NCI-H748 (cell line): Measurements from ENCODE around the gene CDH4.

Experiments
- DNase-seq: peaks from one replicate; lab custom pipeline; 2025; ENCODE audit not compliant: unreplicated experiment; lab: John Stamatoyannopoulos, UW

CDH4 gene

DNA sequence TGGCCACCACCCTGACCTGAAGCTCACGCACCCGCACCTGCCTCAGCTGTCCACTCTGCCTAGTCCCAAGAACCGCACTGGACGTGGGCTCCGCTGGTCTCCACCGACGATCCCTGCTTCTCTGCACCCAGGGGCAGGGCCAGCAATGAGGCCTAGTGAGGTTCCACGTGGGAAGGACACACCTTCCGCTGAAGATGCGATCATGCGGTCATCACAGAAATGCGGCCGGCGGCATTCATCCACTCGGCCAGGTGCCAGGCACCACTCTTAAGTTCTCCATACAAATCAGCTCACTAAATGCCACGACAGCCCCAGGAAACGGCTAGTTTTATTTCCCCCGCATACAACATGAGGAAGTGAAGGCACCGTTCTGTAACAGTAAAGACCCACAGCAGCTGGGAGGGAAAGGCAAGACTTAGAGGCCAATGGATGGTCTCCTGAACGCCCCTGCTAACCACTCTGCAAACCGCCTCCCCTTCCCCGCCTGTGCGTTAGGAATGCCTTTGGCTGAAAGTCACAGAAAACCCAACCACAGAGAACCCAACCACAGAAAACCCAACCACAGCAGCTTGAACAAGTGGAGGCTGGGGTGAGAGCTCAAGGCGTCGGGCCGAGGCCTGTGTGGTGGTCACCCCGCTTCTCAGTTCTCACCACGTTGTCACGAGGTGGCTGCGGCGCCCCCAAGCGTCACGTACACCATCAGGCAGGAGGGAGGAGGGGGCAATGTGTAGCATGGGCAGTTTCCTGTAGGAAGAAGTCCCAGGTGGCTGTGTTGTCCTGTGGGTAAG lies 609.2 kb downstream of the CDH4 start:
- DNase-seq, result no peak

DNA sequence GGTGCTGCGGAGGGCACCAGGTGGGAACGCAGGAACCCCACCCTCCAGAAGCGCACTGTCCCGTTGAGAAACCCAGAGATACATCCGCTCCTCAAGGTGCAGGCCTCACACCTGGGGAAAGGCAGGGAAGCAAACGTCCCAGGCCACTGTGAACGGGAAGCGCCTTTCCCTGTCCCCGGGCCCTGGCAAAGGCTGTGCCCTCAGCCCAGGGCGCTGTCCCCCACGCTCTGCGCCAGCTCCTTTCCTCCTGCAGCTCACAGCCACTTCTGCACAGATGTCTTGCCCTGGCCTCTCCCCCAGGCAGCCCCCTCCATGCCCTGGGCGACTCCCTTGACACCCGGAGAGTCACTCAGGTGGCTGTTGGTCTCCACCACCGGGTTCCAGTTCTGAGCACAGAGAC lies 609.8 kb downstream of the CDH4 start:
- no peak for DNase-seq

GRCh38 chr20:61862881-61863280 lies 610.8 kb downstream of the CDH4 start:
- no peak for DNase-seq

DNA sequence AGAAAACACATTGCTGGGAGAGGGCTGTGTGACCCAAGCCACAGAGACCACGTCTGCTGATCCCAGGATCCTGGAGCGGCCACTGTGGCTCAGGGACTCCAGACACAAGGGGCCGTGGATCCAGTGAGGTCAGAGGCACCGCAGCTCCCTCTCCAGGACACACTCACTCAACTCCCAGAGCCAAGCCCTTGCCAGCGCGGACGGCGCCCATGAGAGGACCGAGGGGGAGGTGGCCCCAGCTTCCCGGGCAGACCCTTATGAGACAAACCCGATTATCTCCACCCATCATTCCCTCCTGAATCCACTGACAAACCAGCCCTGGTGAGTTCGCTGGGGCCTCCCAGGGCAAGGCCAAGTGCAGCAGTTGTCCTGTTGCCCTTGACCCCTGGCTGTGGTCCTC lies 612.4 kb downstream of the CDH4 start:
- no peak for DNase-seq

GRCh38 chr20:61865353-61865752 lies 613.3 kb downstream of the CDH4 start:
- no peak for DNase-seq

- no peak for DNase-seq
Observed at GRCh38 chr20:61866165-61866564, 614.1 kb downstream of the CDH4 start.

- DNase-seq, result no peak
Observed at GRCh38 chr20:61868006-61868405, 615.9 kb downstream of the CDH4 start.

GRCh38 chr20:61868466-61869090 lies 616.5 kb downstream of the CDH4 start:
- no peak for DNase-seq

- no peak for DNase-seq
Observed at GRCh38 chr20:61869750-61870507, 617.9 kb downstream of the CDH4 start.

DNA sequence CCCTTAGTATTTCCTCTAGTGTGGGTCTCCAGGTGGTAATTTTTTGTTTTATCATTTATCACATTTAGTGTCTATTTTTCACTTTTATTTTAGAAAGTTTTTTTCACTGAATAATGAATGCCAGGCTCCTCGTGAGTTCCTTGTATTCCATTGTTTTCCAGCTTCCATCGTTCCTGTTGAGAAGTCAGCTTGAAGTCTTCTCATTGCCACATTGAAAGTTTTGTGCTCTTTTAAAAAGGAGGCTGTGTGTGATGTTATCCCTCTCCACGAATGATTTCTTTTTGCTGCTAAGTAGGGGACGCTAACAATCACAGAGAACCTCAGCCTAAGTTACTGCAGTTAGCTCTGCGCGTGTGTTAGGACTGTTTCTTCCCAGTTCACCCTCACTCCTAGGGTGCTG lies 619.1 kb downstream of the CDH4 start:
- DNase-seq, result no peak

DNA sequence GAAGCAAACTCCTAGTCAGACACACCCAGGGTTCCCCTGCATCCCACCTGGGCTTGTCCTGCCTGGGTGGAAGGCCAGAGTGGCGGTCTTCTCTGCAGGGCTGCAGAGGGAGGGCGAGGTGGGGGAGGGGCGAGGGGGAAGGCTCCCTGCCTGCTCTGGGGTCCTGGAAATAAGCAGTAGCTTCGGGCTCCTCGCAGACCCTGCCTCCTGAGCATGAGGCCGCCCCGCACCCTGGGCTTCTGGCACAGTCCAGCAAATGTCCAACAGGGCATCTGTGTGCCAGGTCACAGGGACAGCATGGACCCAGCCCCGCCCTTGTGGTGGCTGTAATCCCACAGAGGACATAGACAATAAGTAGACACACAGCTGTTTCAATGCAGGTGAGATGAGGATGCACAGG lies 619.9 kb downstream of the CDH4 start:
- no peak for DNase-seq

GRCh38 chr20:61872371-61872900 lies 620.4 kb downstream of the CDH4 start:
- DNase-seq, result no peak

- no peak for DNase-seq
Observed at GRCh38 chr20:61873651-61874420, 621.8 kb downstream of the CDH4 start.

- DNase-seq, result peak; percentile 83
Observed at GRCh38 chr20:61874421-61875068, 622.5 kb downstream of the CDH4 start.

GRCh38 chr20:61875221-61875885 lies 623.3 kb downstream of the CDH4 start:
- DNase-seq, result peak; percentile 37

DNA sequence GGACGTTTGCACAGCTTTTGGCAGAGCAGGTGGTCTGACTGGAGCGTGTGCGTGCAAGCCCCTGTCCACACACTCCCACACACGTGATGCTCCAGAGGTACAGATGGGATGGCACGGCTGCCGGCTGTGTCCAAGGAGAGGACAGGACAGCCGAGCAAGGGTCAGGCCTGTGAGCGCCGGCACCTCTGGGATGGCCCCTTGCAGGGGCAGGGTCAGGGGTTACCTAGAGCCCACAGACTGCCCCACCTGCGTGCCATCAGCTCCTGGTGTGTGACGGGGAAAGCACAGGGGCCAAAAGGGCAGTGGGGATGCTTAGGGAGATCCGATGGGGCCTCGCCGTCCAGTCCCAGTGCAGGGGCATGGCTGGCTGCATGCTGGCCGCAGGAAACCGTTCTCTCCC lies 623.9 kb downstream of the CDH4 start:
- DNase-seq, result no peak

DNA sequence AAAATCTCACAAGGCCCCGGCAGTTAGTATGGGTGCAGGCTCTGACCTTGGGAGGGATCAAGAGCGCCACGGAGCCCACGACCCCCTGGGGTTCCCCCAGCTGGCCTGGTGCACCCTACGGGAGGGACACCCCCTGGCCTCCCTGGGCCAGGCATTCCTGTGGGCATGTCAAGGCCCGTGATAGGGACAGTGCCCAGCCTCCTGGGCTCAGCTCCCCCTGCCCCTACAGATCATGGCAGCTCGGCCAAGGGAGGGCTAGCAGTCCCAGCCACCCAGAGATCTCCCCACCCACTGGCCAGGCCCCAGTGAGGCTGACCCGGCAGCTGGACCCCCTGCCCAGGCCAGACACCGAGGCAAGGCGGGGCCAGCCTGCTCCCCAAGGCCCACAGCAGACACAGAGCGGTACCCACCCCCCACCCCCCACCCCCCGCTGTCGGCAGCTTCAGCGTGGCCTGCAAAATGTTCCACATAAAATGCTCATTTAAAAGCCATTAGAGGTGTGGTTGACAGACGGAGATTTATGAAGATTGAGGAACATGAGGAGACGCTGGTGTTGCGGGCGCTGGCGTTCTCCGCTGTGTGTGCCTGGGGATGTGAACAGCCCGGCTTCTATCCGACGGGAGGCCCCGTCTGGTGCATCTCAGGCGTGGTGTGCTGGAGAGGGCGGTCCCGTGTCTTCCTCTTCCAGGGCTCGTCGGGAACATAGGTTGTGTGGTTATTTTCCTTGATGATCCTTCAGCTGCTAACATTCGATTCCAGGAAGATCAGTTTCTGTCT lies 625.1 kb downstream of the CDH4 start:
- DNase-seq, result no peak

- DNase-seq, result no peak
Observed at GRCh38 chr20:61877776-61878477, 625.9 kb downstream of the CDH4 start.
